Hippocampal formation (tissue), 2 donors: ENCODE results near the gene SMPDL3A.

Experiments
- DNase-seq, 2 donors: peaks; one replicate each; lab custom pipeline; 2025; lab: John Stamatoyannopoulos, UW

Gene SMPDL3A

GRCh38 chr6:122804962-122805485, 16.0 kb downstream of the SMPDL3A start:
- no peak for DNase-seq

- DNase-seq, result no peak
Measured at GRCh38 chr6:122806291-122806690, 17.2 kb downstream of the SMPDL3A start.

GRCh38 chr6:122808121-122808885, 19.2 kb downstream of the SMPDL3A start:
- no peak for DNase-seq

GRCh38 chr6:122809001-122809400, 19.9 kb downstream of the SMPDL3A start:
- DNase-seq, result no peak

GRCh38 chr6:122809691-122810090, 20.6 kb downstream of the SMPDL3A start:
- DNase-seq, result no peak

GRCh38 chr6:122810189-122810588, 21.1 kb downstream of the SMPDL3A start:
- no peak for DNase-seq

- no peak for DNase-seq
Measured at GRCh38 chr6:122817358-122817757, 28.3 kb downstream of the SMPDL3A start.

GRCh38 chr6:122817766-122818165, 28.7 kb downstream of the SMPDL3A start:
- DNase-seq, result no peak

- peak in 1 of 2 donors; percentile 68 for DNase-seq
Measured at GRCh38 chr6:122818866-122819265, 29.8 kb downstream of the SMPDL3A start.

- DNase-seq, result no peak
Measured at GRCh38 chr6:122821095-122821494, 32.0 kb downstream of the SMPDL3A start.

GRCh38 chr6:122825163-122825562, 36.1 kb downstream of the SMPDL3A start:
- DNase-seq, result no peak

GRCh38 chr6:122829456-122829855, 40.4 kb downstream of the SMPDL3A start:
- DNase-seq, result no peak

- no peak for DNase-seq
Measured at GRCh38 chr6:122831511-122831910, 42.5 kb downstream of the SMPDL3A start.

GRCh38 chr6:122832459-122832858, 43.4 kb downstream of the SMPDL3A start:
- DNase-seq, result no peak

GRCh38 chr6:122833021-122833491, 44.0 kb downstream of the SMPDL3A start:
- DNase-seq, result peak; percentile 55 to 75

- DNase-seq, result peak in 1 of 2 donors; percentile 42
Measured at GRCh38 chr6:122838060-122838780, 49.2 kb downstream of the SMPDL3A start.

- peak; percentile 15 to 20 for DNase-seq
Measured at GRCh38 chr6:122839472-122839871, 50.4 kb downstream of the SMPDL3A start.

GRCh38 chr6:122839906-122840305, 50.8 kb downstream of the SMPDL3A start:
- no peak for DNase-seq

GRCh38 chr6:122845464-122845863, 56.4 kb downstream of the SMPDL3A start:
- no peak for DNase-seq

- no peak for DNase-seq
Measured at GRCh38 chr6:122845916-122846612, 57.0 kb downstream of the SMPDL3A start.

- DNase-seq, result no peak
Measured at GRCh38 chr6:122853259-122853995, 64.4 kb downstream of the SMPDL3A start.
